Activated CD4-positive, alpha-beta T cell treated with anti-CD3 and anti-CD28 coated beads, Interleukin-2, amount 50 U/mL, for 48 hours (primary cell): ENCODE data around the gene ACER2.

ENCODE experiments used
- DNase-seq, 2 experiments: peaks; one replicate each; pipeline ENCODE4 v3.0.0-alpha.2; 2020

Gene ACER2

GRCh38 chr9:19490269-19490668, 81.5 kb downstream of the ACER2 start:
- DNase-seq: no peak

- no peak for DNase-seq
These were observed 82.0 kb downstream of the ACER2 start for GRCh38 chr9:19490828-19491227.

- no peak for DNase-seq
These were observed 84.0 kb downstream of the ACER2 start for GRCh38 chr9:19492775-19493173.

GRCh38 chr9:19493174-19493811, 84.5 kb downstream of the ACER2 start:
- DNase-seq: peak; percentile 48 to 55

GRCh38 chr9:19493876-19494275, 85.1 kb downstream of the ACER2 start:
- no peak for DNase-seq

GRCh38 chr9:19495186-19496028, 86.6 kb downstream of the ACER2 start:
- no peak for DNase-seq

GRCh38 chr9:19496321-19497050, 87.7 kb downstream of the ACER2 start:
- DNase-seq: no peak

GRCh38 chr9:19497276-19497675, 88.5 kb downstream of the ACER2 start:
- no peak for DNase-seq

GRCh38 chr9:19498015-19498414, 89.2 kb downstream of the ACER2 start:
- no peak for DNase-seq
